Measurements from ENCODE around the gene COL6A3. TPM values are rescaled to one million over a fixed set of nuclear protein-coding genes. Genes with fewer than 3 reads are reported as not detected.

COL6A3 gene
- total RNA-seq, 1 donor from 2014 or later = 124 TPM

DNA sequence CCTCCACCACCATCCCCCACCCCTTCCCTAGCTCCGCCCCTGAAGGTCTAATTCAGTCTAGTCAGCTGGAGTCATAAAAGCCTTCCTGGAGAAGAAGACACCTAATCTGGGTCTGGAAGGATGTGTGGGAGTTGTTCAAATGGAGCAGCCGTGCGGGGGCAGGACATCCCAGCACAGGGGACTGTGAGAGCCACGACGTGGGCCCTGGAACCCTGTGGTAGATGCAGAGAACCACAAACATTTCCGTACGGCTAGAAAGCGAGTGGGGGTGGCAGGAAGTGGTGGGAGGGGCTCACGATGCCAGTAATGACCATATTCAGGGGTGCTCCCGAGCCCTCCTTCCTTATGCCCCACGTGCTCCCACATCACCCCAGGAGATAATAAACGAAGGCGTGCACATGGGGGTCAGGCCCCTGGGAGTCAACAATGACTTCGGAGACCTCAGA, 20.9 kb upstream of the COL6A3 start:
- Histone ChIP-seq H3K36me3 (ENCODE audit: control insufficient read depth, insufficient read depth, low read length) (no peaks in the 10 kb centered on the region), H3K27me3 (ENCODE audit: control insufficient read depth, insufficient read depth, low read length) (no peaks in the 10 kb centered on the region), H3K4me3 (ENCODE audit: low read depth, low read length) (no peak overlapping the region)
- DNase-seq (ENCODE audit: low read depth) = no peak
- TF ChIP-seq, protein P1, sequence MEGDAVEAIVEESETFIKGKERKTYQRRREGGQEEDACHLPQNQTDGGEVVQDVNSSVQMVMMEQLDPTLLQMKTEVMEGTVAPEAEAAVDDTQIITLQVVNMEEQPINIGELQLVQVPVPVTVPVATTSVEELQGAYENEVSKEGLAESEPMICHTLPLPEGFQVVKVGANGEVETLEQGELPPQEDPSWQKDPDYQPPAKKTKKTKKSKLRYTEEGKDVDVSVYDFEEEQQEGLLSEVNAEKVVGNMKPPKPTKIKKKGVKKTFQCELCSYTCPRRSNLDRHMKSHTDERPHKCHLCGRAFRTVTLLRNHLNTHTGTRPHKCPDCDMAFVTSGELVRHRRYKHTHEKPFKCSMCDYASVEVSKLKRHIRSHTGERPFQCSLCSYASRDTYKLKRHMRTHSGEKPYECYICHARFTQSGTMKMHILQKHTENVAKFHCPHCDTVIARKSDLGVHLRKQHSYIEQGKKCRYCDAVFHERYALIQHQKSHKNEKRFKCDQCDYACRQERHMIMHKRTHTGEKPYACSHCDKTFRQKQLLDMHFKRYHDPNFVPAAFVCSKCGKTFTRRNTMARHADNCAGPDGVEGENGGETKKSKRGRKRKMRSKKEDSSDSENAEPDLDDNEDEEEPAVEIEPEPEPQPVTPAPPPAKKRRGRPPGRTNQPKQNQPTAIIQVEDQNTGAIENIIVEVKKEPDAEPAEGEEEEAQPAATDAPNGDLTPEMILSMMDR (IDR thresholded peaks at IDR 0.05; ENCODE audit: insufficient read depth, low read length, poor library complexity, severe bottlenecking) = no peak

DNA sequence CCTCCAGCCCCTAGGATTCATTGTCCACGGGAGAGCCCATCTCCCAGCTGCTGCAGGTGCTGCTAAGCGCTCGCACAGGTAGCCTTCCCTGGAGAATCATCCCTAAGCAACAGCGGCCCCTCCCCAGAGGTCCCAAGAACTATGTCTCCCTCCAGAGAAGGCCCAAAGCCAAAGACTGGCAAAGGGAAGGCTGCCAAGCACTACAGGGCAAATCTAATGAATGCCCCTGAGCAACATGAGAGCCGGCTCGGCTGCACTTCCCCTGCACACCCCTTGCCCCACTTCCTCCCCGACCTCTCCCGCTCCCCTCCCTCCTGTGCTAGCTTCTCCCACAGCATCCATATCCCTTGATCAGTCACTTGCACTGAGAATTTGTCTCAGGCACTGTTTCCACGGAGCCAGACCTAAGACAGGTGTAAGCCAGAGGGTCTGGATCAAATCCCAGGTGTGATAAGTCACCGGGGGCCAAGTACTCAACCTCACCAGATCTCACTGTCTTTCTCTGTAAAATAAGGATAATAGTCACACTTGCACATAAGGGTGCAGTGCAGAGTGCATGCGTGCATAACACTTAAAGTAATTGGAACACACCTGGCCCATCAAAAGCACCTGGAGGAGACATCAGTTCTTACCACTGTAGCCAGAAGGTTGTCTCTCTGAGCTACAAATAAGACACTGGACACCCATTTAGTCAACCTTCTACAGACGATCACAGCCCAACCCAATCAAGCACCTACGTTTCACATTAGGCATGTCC, 20.1 kb upstream of the COL6A3 start:
- Histone ChIP-seq H3K4me3 (ENCODE audit: low read depth, low read length) (peak overlapping the region; percentile 14), H3K36me3 (ENCODE audit: control insufficient read depth, insufficient read depth, low read length) (no peaks in the 10 kb centered on the region), H3K27me3 (ENCODE audit: control insufficient read depth, insufficient read depth, low read length) (no peaks in the 10 kb centered on the region)
- TF ChIP-seq, protein P1 (IDR thresholded peaks at IDR 0.05; ENCODE audit: insufficient read depth, low read length, poor library complexity, severe bottlenecking) = no peak
- no peak for DNase-seq (ENCODE audit: low read depth)

DNA sequence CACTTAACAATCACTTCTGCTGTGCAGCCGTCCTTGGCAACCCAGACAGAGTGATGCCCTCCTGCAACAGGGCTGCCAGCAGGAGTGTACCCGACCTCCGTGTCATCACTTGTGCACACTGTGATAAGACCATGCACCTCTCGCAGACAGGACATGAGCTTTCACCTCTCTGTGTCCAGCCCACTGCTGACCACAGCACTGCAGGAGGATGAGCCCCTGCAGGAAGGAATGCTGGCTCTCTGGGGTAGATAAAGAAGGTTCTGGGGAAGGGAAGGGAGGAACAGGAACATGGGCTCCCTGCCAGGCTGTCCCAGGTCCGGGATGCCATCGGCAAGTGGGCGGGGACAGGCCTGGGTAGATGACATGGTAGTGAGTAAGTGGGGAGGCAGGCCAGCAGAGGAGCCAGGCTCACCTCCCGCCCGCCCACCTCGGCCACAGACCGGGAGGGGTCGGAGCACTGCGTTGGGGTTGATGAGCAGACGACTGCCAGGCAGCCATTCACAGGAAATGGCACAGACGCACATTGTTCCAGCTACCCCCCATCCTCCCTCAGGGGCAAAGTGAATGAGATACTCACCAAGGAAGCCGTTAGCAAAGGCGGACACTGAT, 18.6 kb upstream of the COL6A3 start:
- Histone ChIP-seq H3K27me3 (ENCODE audit: control insufficient read depth, insufficient read depth, low read length) (no peaks in the 10 kb centered on the region), H3K36me3 (ENCODE audit: control insufficient read depth, insufficient read depth, low read length) (no peaks in the 10 kb centered on the region), H3K4me3 (ENCODE audit: low read depth, low read length) (no peak overlapping the region)
- TF ChIP-seq, protein P1 (IDR thresholded peaks at IDR 0.05; ENCODE audit: insufficient read depth, low read length, poor library complexity, severe bottlenecking) = peak; percentile 23
- DNase-seq (ENCODE audit: low read depth) = peak; percentile 91

DNA sequence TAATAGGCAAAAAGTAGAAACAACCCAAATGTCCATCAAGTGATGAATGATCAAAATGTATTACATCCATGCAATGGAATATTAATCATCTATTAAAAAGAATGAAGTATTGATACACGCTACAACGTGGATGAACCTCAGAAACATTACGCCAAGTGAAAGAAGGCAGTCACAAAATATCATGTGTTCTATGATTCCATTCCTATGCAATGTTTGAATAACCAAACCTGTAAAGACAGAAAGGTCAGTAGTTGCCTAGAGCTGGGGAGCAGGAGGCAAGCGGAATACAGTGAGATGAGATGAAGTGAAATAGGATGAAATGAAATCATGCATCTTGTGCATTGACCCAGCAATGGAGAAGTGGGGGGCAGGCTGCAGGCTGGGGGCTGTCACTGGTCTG, 17.9 kb upstream of the COL6A3 start:
- TF ChIP-seq, protein P1 (IDR thresholded peaks at IDR 0.05; ENCODE audit: insufficient read depth, low read length, poor library complexity, severe bottlenecking) = no peak

DNA sequence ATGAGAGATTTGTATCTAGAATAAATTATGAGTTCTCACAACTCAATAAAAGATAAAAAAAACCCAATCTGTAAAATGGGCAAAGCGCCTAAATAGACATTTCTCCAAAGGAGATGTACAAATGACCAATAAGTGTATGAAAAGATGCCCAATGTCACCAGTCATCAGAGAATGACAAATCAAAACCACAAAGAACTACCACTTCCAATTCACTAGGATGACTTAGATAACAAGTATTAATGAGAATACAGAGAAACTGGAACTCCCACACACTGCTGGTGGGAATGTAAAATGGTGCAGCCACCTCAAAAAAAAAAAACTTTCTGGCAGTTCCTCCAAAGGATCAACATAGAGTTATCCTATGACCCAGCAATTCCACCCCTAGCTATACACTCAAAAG, 17.4 kb upstream of the COL6A3 start:
- Histone ChIP-seq H3K4me3 (ENCODE audit: low read depth, low read length) (no peak overlapping the region), H3K27me3 (ENCODE audit: control insufficient read depth, insufficient read depth, low read length) (no peaks in the 10 kb centered on the region), H3K36me3 (ENCODE audit: control insufficient read depth, insufficient read depth, low read length) (no peaks in the 10 kb centered on the region)
- no peak for DNase-seq (ENCODE audit: low read depth)
- TF ChIP-seq, protein P1 (IDR thresholded peaks at IDR 0.05; ENCODE audit: insufficient read depth, low read length, poor library complexity, severe bottlenecking) = no peak

More for the DNA sequence above, 17.9 kb upstream of the COL6A3 start:
- no peaks in the 10 kb centered on the region for H3K36me3 ChIP-seq (ENCODE audit: control insufficient read depth, insufficient read depth, low read length)
- H3K4me3 ChIP-seq (ENCODE audit: low read depth, low read length) = no peak overlapping the region
- no peak for DNase-seq (ENCODE audit: low read depth)
- no peaks in the 10 kb centered on the region for H3K27me3 ChIP-seq (ENCODE audit: control insufficient read depth, insufficient read depth, low read length)
